ENCODE results near the gene BCKDK.

Gene BCKDK

DNA sequence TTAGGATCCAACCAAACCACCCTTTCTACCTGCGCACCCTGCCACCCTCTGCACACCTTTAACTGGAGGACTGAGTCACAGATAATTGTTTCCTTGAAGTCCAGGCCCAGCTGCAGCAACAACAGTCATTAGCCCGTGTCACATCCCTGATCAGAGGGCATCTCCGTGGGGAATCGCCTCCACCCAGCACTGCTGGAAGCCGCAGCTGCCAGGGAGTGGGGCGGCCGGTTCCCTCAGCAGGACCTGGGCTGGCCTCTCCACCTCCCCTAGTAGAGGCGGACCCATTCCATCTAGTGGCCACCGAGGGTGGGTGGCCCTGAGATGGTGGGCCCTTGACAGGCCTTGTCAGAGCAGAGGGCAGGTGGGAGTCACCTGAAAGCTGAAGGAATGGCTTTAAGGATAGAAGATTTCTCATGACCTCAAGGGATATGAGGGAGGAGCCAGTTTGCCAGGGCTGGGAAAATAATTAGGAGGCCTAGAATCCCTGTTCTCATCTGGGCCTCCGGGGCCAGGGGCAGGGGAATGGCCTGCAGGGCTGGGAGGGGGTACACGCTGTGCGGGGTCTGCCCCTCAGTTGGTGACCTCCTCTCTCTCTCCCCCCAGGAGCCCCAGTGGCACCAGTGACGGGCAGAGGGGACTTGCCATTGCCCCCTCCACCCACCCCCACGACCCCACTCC, 25.7 kb upstream of the BCKDK start:
- no peaks in the 10 kb centered on the region; the same call in 1 of the 2 replicates for H3K4me1 ChIP-seq
- TF ChIP-seq, protein P1, sequence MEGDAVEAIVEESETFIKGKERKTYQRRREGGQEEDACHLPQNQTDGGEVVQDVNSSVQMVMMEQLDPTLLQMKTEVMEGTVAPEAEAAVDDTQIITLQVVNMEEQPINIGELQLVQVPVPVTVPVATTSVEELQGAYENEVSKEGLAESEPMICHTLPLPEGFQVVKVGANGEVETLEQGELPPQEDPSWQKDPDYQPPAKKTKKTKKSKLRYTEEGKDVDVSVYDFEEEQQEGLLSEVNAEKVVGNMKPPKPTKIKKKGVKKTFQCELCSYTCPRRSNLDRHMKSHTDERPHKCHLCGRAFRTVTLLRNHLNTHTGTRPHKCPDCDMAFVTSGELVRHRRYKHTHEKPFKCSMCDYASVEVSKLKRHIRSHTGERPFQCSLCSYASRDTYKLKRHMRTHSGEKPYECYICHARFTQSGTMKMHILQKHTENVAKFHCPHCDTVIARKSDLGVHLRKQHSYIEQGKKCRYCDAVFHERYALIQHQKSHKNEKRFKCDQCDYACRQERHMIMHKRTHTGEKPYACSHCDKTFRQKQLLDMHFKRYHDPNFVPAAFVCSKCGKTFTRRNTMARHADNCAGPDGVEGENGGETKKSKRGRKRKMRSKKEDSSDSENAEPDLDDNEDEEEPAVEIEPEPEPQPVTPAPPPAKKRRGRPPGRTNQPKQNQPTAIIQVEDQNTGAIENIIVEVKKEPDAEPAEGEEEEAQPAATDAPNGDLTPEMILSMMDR (IDR thresholded peaks at IDR 0.05; ENCODE audit: low read depth, low read length), result no peak
- no peaks in the 10 kb centered on the region for H3K27me3 ChIP-seq
- no peak for DNase-seq
- H3K9me3 ChIP-seq, result no peaks in the 10 kb centered on the region
- peaks cover 45% of the 10 kb centered on the region for H3K36me3 ChIP-seq
- no peak overlapping the region for H3K4me3 ChIP-seq (ENCODE audit: low read depth, low read length)

DNA sequence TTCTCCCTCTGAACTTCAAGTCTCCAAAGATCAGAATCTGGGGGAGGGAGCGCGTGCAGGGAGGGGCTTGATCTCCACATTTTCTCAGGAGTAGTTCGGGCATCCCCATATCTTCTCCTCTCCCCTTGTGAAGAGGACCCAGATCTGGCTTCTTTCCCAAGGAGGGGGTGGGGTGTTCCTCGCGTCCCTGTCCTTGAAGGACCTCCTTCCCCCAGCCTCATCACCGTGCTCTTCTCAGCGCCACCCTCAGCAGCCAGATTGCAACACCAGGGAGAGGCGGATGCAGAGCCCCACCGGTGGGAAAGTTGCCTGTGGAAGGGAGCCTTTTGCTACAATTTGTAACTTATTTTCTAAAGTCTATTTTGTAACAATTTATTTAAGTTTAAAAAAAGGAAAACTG, 25.1 kb upstream of the BCKDK start:
- no peak for DNase-seq
- TF ChIP-seq, protein P1 (IDR thresholded peaks at IDR 0.05; ENCODE audit: low read depth, low read length), result no peak
- no peaks in the 10 kb centered on the region for H3K27me3 ChIP-seq
- no peak overlapping the region for H3K4me3 ChIP-seq (ENCODE audit: low read depth, low read length)
- no peaks in the 10 kb centered on the region for H3K9me3 ChIP-seq
- no peaks in the 10 kb centered on the region; the same call in 1 of the 2 replicates for H3K4me1 ChIP-seq
- H3K36me3 ChIP-seq, result peaks cover 40% of the 10 kb centered on the region

DNA sequence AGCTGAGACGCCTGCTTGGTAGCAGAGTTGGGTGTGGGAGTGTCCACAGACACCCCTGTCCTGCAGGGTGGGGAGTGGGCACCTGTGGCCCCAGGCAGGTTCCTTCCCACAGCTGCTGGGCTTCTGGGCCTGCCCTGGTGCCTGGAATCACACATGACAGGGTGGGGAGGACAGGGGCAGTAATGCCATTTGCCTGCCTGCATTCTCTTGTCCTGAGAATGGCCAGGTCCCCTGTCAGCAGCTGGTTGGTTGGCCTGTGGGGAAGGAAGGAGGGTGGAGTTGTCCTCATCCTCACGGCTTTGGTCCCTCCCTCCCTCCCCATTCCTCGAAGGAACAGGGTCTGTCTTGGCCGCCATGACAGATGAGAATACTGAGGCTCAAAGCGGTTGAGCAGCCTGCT, 24.6 kb upstream of the BCKDK start:
- no peaks in the 10 kb centered on the region; the same call in 1 of the 2 replicates for H3K4me1 ChIP-seq
- no peak for DNase-seq
- H3K4me3 ChIP-seq (ENCODE audit: low read depth, low read length), result no peak overlapping the region
- no peaks in the 10 kb centered on the region for H3K27me3 ChIP-seq
- TF ChIP-seq, protein P1 (IDR thresholded peaks at IDR 0.05; ENCODE audit: low read depth, low read length), result no peak
- H3K36me3 ChIP-seq, result peaks cover 35% of the 10 kb centered on the region
- H3K9me3 ChIP-seq, result no peaks in the 10 kb centered on the region

DNA sequence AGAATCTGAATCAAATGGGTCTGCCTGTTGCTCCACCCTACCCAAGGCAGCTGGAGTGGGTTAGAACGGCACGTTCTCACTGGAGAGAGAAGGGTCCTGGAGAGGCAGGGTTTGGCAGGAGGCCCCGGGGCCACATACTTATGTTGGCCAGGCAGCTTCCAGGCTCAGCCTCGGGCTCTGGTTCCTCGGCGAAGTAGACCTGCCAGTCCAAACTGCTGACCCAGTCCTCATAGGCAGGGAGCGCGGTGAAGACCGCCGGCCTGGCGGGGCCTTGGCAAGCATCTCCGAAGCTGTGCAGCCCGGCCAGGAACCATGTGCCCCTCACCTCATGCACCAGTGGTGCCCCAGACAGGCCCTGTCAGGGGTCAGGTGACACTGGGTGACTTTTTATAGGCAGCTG, 24.2 kb upstream of the BCKDK start:
- no peak for DNase-seq
- H3K4me1 ChIP-seq, result no peaks in the 10 kb centered on the region; the same call in 1 of the 2 replicates
- H3K4me3 ChIP-seq (ENCODE audit: low read depth, low read length), result no peak overlapping the region
- TF ChIP-seq, protein P1 (IDR thresholded peaks at IDR 0.05; ENCODE audit: low read depth, low read length), result no peak
- H3K27me3 ChIP-seq, result no peaks in the 10 kb centered on the region
- no peaks in the 10 kb centered on the region for H3K9me3 ChIP-seq
- peaks cover 31% of the 10 kb centered on the region for H3K36me3 ChIP-seq

DNA sequence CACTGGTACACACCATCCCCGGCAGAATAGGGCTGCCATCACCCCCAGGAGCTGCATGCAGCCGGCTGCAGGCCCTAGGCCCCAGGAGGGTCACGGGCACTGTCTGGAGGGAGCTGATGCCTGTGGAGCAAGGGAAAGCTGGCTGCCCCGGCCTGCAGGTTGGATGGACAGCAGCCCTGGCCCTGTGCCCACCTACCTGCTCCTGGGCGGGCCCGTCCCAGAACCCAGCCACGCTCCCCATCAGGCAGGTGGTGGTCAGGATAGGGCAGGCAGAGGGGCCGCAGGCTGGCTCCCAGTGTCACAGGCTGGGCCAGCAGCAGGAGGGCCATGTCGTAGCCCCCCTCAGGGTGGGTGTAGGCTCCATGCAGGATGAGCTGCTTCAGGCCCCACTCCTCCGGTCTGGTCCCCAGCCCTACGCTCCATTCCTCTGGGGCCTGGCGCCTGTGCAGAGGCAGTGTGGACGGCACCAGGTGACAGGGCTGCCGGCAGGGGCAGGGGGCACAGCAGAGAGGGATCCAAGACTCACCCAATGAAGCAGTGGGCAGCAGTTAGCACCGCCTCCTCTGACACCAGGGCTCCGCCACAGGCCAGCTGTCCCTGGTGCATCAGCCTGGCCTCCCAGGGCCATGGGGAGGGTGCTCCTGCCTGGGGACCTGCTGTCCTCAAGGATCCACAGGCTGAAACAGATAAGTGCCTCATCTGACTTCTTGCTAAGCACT, 23.4 kb upstream of the BCKDK start:
- no peak for DNase-seq
- no peaks in the 10 kb centered on the region for H3K9me3 ChIP-seq
- H3K4me1 ChIP-seq, result no peaks in the 10 kb centered on the region; the same call in 1 of the 2 replicates
- peaks cover 24% of the 10 kb centered on the region for H3K36me3 ChIP-seq
- no peaks in the 10 kb centered on the region for H3K27me3 ChIP-seq
- TF ChIP-seq, protein P1 (IDR thresholded peaks at IDR 0.05; ENCODE audit: low read depth, low read length), result no peak
- H3K4me3 ChIP-seq (ENCODE audit: low read depth, low read length), result no peak overlapping the region

DNA sequence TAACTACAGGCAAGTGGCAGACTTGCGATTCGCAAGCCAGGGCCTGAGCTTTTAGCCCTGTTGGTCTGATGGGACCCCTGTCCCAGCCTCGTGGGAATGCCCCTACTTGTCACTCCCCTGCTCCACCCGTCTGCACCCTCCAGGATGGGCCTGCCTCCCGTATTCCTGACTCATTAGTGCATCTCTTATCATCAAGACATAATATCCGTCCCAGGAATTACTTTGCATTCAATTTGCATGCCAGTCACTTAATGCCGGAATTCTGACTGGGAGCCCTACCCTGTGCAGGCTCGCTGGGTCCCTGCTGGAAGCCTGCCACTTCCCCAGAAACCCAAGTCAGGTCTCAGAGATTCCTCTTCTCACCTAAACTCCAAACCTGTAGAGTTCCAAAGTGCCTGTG, 22.8 kb upstream of the BCKDK start:
- no peak for DNase-seq
- Histone ChIP-seq H3K4me3 (ENCODE audit: low read depth, low read length) (no peak overlapping the region), H3K9me3 (no peaks in the 10 kb centered on the region), H3K4me1 (no peaks in the 10 kb centered on the region; the same call in 1 of the 2 replicates), H3K27me3 (no peaks in the 10 kb centered on the region), H3K36me3 (peaks cover 19% of the 10 kb centered on the region)
- TF ChIP-seq, protein P1 (IDR thresholded peaks at IDR 0.05; ENCODE audit: low read depth, low read length), result no peak

All from BE2C (cell line).